Activated T-helper 17 cell treated with anti-CD3 and anti-CD28 coated beads, Interleukin-2, amount 50 U/mL, for 72 hours (primary cell): ENCODE results near the gene RBFOX2. TPM values are rescaled to one million over a fixed set of nuclear protein-coding genes. Genes with fewer than 3 reads are reported as not detected.

Experiments
- ATAC-seq: fragments of 150-1000 bp; cut with Tn5 transposase; replicated peaks from 2 replicates; pipeline ENCODE4 v1.10.0; 2021; ENCODE audit warnings: mild to moderate bottlenecking, moderate library complexity
- H3K27ac Mint-ChIP-seq: one replicate; pipeline ENCODE4 v1.8.0; 2022; ENCODE audit warnings: mixed read lengths
- H3K27me3 Mint-ChIP-seq: one replicate; pipeline ENCODE4 v1.8.0; 2022; ENCODE audit warnings: mixed read lengths
- H3K36me3 Mint-ChIP-seq: one replicate; pipeline ENCODE4 v1.8.0; 2022; ENCODE audit warnings: low read depth, mild to moderate bottlenecking, mixed read lengths
- H3K4me1 Mint-ChIP-seq: one replicate; pipeline ENCODE4 v1.8.0; 2022; ENCODE audit warnings: mixed read lengths
- H3K4me3 Mint-ChIP-seq: one replicate; pipeline ENCODE4 v1.8.0; 2022; ENCODE audit warnings: mild to moderate bottlenecking, mixed read lengths
- H3K9me3 Mint-ChIP-seq: one replicate; pipeline ENCODE4 v1.8.0; 2022; ENCODE audit warnings: mixed read lengths
- total RNA-seq, 2 donors: library from RNA; stranded (reverse); gene quantifications; one replicate each; pipeline ENCODE4 v1.2.3, GENCODE V29; 2022

RBFOX2 gene
- total RNA-seq, 2 donors from 2014 or later: 4.0 to 4.3 TPM

DNA sequence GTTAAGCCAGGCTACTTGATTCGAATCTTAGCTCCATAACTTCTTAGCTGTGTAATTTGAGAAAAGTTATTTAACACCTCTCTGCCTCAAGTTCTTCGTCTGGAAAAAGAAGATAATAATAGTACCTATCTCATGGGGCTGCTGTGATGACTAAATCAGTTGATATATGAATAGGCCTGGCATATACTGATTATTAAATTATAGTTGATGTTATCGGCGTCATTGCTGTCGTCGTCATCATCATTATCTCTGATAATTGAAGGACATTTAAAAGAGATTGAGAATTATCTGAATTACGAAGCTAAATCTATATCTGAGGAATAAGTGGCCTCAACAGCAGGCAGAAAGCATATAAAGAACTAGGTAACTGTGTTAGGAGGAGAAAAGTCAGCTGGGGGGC lies 165.9 kb downstream of the RBFOX2 start:
- Mint-ChIP-seq H3K36me3 (no peaks in the 10 kb centered on the region), H3K4me3 (no peak overlapping the region), H3K27ac (no peak overlapping the region), H3K27me3 (peaks cover 2% of the 10 kb centered on the region), H3K4me1 (no peaks in the 10 kb centered on the region), H3K9me3 (no peaks in the 10 kb centered on the region)
- no peak for ATAC-seq

DNA sequence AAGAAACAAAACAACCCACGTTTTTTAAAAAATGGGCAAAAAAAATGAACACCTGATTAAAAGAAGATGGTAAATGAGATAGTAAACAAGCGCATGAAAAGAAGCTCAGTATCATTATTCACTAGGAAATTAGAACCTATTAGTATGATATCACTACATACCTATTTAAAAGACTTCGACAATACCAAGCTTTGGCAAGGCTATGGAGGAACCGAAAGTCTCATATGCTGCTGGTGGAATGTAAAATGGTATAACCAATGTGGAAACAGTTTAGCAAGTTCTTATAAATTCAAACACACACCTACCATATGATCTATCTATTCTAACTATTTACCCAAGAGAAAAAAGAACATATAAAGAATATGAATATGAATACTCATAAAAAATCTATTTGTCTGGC lies 167.2 kb downstream of the RBFOX2 start:
- Mint-ChIP-seq H3K36me3 (no peaks in the 10 kb centered on the region), H3K4me3 (no peak overlapping the region), H3K27me3 (peaks cover 2% of the 10 kb centered on the region), H3K27ac (no peak overlapping the region), H3K4me1 (no peaks in the 10 kb centered on the region), H3K9me3 (no peaks in the 10 kb centered on the region)
- no peak for ATAC-seq

DNA sequence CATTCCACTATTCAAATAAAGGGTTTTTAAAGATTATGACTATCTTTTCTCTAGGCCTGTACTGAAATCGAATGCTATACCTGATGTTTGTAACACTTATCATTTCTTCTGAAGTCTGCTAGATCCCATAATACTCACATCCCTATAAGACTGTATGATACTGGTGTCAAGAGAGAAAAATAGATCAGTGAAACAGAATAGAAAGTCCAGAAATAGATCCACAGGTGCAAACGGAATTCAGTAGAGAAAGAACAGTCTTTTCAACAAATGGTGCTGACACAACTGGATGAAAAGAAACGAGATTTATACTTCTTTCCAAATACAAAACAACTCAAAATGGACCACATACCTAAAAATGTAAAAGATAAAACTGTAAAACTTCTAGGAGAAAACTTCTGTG lies 167.8 kb downstream of the RBFOX2 start:
- no peak for ATAC-seq

DNA sequence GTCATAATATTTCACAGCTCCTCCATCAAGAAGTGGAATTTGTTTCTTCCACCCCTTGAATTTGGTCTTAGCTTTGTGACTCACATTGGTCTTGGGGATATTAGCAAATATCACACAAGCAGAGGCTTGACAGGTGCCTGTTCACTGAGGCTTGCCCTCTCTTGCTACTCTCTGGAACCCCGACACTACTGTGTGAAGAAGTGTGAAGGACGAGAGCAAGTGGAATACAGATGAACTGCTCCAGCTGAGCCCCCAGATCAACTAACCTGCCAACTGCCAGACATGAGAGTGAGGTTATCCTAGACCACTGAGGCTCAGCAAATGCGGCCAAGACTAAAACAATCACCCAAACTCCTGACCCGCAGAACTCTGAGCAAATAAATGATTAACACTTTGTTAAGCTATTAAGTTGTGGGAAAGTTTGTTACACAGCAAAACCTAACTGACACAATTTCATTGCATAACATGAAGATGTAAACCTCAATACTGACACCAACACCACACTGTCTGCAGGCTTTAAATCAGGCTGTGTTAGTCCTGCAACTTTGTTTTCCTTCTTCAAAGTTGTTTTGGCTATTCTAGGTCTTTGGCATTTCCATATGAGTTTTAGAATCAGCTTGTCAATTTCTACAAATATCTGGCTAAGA lies 168.4 kb downstream of the RBFOX2 start:
- Mint-ChIP-seq H3K9me3 (no peaks in the 10 kb centered on the region), H3K36me3 (no peaks in the 10 kb centered on the region), H3K4me3 (no peak overlapping the region), H3K27ac (no peak overlapping the region), H3K4me1 (no peaks in the 10 kb centered on the region), H3K27me3 (peaks cover 2% of the 10 kb centered on the region)
- ATAC-seq: no peak

More for the DNA sequence above, 167.8 kb downstream of the RBFOX2 start:
- H3K27ac Mint-ChIP-seq: no peak overlapping the region
- no peaks in the 10 kb centered on the region for H3K36me3 Mint-ChIP-seq
- H3K4me3 Mint-ChIP-seq: no peak overlapping the region
- no peaks in the 10 kb centered on the region for H3K4me1 Mint-ChIP-seq
- no peaks in the 10 kb centered on the region for H3K9me3 Mint-ChIP-seq
- peaks cover 2% of the 10 kb centered on the region for H3K27me3 Mint-ChIP-seq

DNA sequence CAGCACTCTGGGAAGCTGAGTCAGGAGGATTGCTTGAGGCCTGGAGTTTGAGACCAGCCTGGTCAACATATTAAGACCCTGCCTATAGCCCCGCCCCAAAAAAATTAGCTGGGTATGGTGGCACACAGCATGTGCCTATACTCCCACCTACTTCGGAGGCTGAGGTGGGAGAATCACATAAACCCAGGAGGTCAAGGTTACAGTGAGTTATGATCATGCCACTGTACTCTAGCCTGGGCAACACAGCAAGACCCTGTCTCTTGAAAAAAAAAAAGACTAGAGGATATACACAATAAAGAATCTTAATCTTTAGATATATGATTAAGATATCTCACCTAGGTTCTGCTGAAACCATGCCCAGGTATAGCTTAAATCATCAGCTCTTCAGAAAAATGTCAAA lies 174.3 kb downstream of the RBFOX2 start:
- Mint-ChIP-seq H3K27me3 (no peaks in the 10 kb centered on the region), H3K36me3 (no peaks in the 10 kb centered on the region), H3K4me3 (no peak overlapping the region), H3K4me1 (no peaks in the 10 kb centered on the region), H3K27ac (no peak overlapping the region), H3K9me3 (no peaks in the 10 kb centered on the region)
- no peak for ATAC-seq

DNA sequence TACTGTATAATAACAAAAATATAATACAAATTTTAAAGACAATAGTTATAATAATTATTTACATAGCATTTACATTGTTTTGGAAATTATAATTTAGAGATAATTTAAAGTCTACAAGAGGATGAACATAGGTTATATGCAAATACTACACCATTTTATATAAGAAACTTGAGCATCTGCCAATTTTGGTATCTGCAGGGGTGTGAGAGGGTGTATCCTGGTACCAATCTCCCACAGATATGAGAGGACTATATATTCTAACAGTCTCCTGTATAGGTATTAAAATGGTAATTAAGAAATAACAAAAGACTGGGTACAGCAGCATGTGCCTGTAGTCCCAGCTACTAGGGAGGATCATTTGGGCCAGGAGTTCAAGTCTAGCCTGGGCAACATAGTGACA lies 176.5 kb downstream of the RBFOX2 start:
- no peaks in the 10 kb centered on the region for H3K27me3 Mint-ChIP-seq
- no peaks in the 10 kb centered on the region for H3K4me1 Mint-ChIP-seq
- no peaks in the 10 kb centered on the region for H3K36me3 Mint-ChIP-seq
- no peak overlapping the region for H3K27ac Mint-ChIP-seq
- no peak for ATAC-seq
- no peaks in the 10 kb centered on the region for H3K9me3 Mint-ChIP-seq
- H3K4me3 Mint-ChIP-seq: no peak overlapping the region

DNA sequence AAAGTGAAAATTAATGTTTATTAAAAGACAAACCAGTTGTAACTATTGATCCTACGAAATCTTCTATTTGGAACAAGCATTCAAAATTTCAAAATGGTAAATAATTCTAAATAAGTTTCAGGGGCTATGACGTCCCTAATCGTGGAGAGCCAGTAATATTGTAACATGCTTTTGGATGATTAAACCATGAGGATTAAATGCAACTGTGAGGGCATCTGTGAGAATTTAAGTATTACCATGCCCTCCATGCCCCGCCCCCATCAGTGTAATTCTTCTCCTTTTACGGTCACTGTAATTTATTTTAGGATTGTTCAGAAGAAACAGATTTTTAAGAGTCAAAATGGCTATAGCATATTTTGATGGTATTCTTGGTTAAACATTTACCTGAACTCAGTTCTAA lies 177.8 kb downstream of the RBFOX2 start:
- Mint-ChIP-seq H3K4me1 (no peaks in the 10 kb centered on the region), H3K27ac (no peak overlapping the region), H3K4me3 (no peak overlapping the region), H3K9me3 (no peaks in the 10 kb centered on the region), H3K36me3 (no peaks in the 10 kb centered on the region), H3K27me3 (no peaks in the 10 kb centered on the region)
- no peak for ATAC-seq

DNA sequence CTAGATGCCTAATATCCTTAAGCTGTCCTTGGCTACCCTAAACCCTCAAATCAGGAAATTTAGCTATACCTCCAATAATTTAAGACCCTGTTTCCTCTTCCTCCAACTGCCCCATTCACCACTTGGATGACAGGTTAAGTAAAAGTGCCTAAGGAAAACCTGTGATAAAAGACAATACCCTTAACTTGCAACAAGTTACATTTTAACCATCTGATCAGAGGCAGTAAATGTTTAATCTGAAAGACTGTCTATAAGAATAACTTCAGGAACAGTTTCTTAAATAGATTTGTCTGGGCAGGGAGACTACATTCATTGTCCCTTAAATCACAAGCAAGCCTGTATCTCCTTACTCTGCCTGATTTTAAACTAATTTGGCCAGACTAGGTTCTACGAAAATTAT lies 181.8 kb downstream of the RBFOX2 start:
- Mint-ChIP-seq H3K27ac (no peak overlapping the region), H3K4me3 (no peak overlapping the region), H3K4me1 (no peaks in the 10 kb centered on the region), H3K9me3 (no peaks in the 10 kb centered on the region), H3K27me3 (peaks cover 3% of the 10 kb centered on the region), H3K36me3 (no peaks in the 10 kb centered on the region)
- ATAC-seq: no peak

DNA sequence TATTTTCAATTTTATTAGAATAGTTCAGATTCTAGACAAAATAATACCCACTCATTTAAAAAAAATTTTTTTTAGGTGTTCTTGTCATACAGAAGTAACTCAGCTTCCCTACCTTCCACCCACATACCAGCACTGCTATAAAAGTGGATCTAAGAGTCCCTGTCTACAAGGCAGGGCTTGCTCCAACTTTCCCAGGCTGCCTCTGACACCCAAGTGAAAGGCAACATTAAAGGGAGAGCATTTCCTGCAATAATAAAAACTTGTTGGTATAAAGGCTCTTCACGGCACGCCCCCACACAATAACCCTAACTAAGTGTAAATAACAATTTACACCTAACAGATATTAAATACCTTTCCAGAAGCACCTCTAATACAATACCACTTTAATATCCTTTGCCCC lies 183.7 kb downstream of the RBFOX2 start:
- Mint-ChIP-seq H3K9me3 (no peaks in the 10 kb centered on the region), H3K4me1 (no peaks in the 10 kb centered on the region), H3K36me3 (no peaks in the 10 kb centered on the region), H3K4me3 (no peak overlapping the region), H3K27me3 (peaks cover 5% of the 10 kb centered on the region), H3K27ac (no peak overlapping the region)
- ATAC-seq: no peak

DNA sequence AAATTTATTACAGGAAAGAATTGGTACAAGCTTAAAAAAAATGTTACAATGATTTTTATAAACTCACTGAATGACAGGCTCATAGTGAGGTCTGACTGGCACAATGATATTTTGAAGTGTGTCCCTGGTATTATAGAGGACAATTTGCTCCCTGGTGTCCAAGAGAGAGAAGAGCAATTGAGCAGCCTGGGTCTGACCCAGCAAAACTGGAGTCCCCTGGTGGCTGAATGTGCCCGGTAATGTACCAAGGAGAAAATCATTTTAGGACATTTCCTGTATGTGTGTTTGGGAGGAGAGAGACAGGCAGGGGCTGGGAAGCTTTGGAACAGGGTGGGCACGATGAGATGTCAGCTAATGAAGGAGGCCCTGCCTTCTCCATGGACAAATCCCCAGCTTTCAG lies 185.7 kb downstream of the RBFOX2 start:
- no peak overlapping the region for H3K27ac Mint-ChIP-seq
- no peaks in the 10 kb centered on the region for H3K9me3 Mint-ChIP-seq
- peaks cover 13% of the 10 kb centered on the region for H3K27me3 Mint-ChIP-seq
- ATAC-seq: no peak
- H3K4me3 Mint-ChIP-seq: no peak overlapping the region
- H3K4me1 Mint-ChIP-seq: no peaks in the 10 kb centered on the region
- no peaks in the 10 kb centered on the region for H3K36me3 Mint-ChIP-seq

DNA sequence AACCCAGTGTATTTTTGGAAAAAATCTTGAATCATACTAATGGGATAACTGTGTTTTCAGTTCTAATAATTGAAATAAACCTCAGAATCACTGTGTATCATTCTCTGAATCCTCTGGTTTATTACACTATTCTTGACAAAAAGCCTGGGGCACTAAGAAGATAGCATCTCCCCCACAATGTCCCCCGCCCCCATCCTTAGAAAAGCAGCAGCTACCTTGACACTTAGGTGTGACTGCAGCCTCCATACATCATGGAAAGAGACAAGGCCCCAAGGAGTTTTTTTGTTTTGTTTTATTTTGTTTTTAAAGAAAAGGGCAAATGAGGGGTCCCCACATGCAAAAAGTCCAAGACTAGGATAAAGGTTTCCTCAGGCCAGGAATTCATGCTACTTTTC lies 186.1 kb downstream of the RBFOX2 start:
- H3K27me3 Mint-ChIP-seq: peaks cover 17% of the 10 kb centered on the region
- no peak for ATAC-seq
- no peaks in the 10 kb centered on the region for H3K36me3 Mint-ChIP-seq
- no peaks in the 10 kb centered on the region for H3K9me3 Mint-ChIP-seq
- H3K4me3 Mint-ChIP-seq: no peak overlapping the region
- H3K4me1 Mint-ChIP-seq: no peaks in the 10 kb centered on the region
- no peak overlapping the region for H3K27ac Mint-ChIP-seq

DNA sequence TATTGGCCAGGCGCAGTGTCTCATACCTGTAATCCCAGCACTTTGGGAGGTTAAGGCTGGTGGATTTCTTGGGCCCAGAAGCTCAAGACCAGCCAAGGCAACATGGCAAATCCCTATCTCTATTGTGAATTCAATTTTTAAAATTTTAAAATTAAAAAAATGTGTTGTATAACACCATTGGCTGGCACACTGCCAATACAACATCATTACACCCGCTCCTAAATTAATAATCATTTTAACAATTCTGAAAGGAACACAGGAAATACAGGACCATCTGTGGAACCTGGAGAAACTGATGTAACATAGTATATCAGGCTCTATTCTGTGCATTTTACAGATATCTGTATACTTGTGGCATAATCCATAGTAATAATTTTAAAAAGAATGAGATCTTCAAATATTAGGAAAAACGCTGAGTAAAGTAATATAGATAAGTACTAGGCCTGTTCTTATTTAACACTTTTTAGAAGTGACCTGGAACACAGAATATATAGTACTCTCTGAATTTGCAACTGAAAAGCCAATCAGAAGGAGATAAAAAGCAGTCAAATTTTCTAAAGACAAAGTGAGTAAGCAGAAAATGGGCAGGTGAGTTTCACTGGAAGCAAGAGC lies 186.6 kb downstream of the RBFOX2 start:
- H3K4me1 Mint-ChIP-seq: no peaks in the 10 kb centered on the region
- H3K27me3 Mint-ChIP-seq: peaks cover 17% of the 10 kb centered on the region
- H3K27ac Mint-ChIP-seq: no peak overlapping the region
- no peak for ATAC-seq
- no peaks in the 10 kb centered on the region for H3K9me3 Mint-ChIP-seq
- no peak overlapping the region for H3K4me3 Mint-ChIP-seq
- H3K36me3 Mint-ChIP-seq: no peaks in the 10 kb centered on the region

DNA sequence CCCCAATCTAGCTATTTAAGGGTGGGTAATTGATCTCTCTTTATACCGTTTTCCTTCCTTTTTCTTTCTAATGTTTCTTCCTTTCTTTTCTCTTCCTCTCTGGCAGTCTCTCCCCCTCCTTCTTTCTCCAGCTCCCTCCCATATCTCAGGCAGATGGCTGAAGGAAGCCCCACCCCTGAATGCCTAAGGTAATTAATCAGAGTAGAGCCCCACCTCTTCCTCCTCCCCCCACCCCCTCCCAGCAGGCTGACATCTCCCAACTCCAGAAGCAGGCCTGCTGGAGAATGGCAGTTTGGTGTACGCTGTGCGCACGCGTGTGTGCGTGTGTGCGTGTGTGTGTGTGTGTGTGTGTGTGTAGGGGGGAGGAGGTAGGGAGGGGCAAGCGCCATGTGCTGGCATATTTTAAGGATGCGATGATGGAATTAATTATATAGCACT lies 188.3 kb downstream of the RBFOX2 start:
- no peaks in the 10 kb centered on the region for H3K9me3 Mint-ChIP-seq
- H3K4me3 Mint-ChIP-seq: no peak overlapping the region
- peaks cover 17% of the 10 kb centered on the region for H3K27me3 Mint-ChIP-seq
- peaks cover 11% of the 10 kb centered on the region for H3K4me1 Mint-ChIP-seq
- H3K36me3 Mint-ChIP-seq: no peaks in the 10 kb centered on the region
- no peak overlapping the region for H3K27ac Mint-ChIP-seq
- no peak for ATAC-seq

DNA sequence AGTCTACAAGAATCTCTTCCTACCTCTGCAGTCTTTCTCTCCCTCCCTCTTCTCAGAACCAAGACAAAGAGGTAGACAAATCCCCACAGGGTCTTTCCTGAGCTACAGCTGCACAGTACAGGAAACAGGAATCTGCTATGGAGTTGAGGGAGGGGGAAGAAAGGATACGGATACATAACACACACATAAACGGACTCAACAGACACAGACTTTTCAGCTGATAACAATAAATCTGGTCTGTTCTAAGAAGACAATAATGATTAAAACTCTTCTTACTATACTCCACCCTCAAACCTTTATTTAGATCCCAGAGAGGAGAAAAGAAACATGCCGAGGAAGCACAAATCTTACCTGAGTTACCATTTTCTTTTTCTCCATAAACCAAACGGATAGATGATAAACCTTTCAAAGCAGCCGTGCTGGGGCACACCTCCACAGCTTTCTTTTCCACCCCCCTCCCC lies 188.8 kb downstream of the RBFOX2 start:
- H3K4me1 Mint-ChIP-seq: peaks cover 13% of the 10 kb centered on the region
- no peak overlapping the region for H3K27ac Mint-ChIP-seq
- no peaks in the 10 kb centered on the region for H3K9me3 Mint-ChIP-seq
- ATAC-seq: no peak
- H3K4me3 Mint-ChIP-seq: no peak overlapping the region
- no peaks in the 10 kb centered on the region for H3K36me3 Mint-ChIP-seq
- peaks cover 17% of the 10 kb centered on the region for H3K27me3 Mint-ChIP-seq

DNA sequence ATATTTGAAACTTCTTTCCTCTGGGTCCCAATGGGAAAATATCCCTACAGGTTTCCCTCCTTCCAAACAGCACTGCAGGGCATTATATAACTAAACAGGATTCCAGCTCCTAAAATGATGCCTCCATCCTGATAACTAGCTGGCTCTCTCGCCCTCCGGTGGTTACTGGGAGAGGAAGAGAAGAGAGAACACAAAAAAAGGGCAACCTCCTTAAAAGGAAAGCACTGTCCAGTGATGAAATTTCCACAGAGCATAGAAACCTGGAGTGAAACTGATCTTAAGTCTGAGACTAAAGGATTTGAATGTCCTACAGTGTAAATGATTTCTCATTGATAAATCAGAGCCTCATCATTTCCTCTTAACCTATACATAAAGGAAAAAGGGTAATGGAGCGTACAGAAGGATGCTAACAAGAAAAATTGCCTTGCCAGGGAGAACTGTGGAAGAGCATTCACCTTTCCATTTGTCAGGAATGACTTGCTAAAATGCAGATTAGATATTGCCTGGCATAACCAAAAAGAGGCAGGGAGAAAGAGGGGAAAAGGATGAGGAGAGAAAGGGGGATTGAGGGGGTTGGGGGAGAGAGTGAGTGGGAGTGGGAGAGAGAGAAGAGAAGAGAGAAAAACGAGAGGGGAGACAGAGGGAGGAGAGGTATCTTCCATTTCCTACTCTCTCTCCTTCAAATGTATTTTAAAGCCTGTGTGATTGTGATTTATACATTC lies 189.6 kb downstream of the RBFOX2 start:
- H3K27ac Mint-ChIP-seq: no peak overlapping the region
- H3K27me3 Mint-ChIP-seq: peaks cover 17% of the 10 kb centered on the region
- H3K4me3 Mint-ChIP-seq: no peak overlapping the region
- ATAC-seq: no peak
- no peaks in the 10 kb centered on the region for H3K36me3 Mint-ChIP-seq
- H3K4me1 Mint-ChIP-seq: peaks cover 13% of the 10 kb centered on the region
- no peaks in the 10 kb centered on the region for H3K9me3 Mint-ChIP-seq
